GM23338 (cell line): Measurements from ENCODE around the gene SAA2. TPM values are rescaled to one million over a fixed set of nuclear protein-coding genes. Genes with fewer than 3 reads are reported as not detected.

ENCODE experiments used
- ATAC-seq: fragments of 200-7000 bp; cut with Tn5 transposase; 3 replicates; pipeline ENCODE4 v1.9.1; 2020
- DNase-seq: peaks from one replicate; pipeline ENCODE4 v3.0.0-alpha.2; 2015; ENCODE audit warnings: low spot score
- H2AFZ ChIP-seq: fragments of 200-600 bp; sonication (generic); 2 replicates; pipeline ENCODE4 v1.8.0; 2016; ENCODE audit warnings: antibody characterized with exemption, mild to moderate bottlenecking, moderate library complexity
- H3F3A ChIP-seq: fragments of 200-600 bp; sonication (generic); replicated peaks from 2 replicates; pipeline ENCODE4 v1.8.0; 2017; ENCODE audit warnings: antibody characterized with exemption, mixed run types, low read depth
- H3K27ac ChIP-seq: fragments of 200-600 bp; sonication (generic); 2 replicates; pipeline ENCODE4 v1.6.1; 2016; ENCODE audit warnings: low read depth
- H3K27me3 ChIP-seq: fragments of 200-600 bp; sonication (generic); 2 replicates; pipeline ENCODE4 v1.8.0; 2016; ENCODE audit warnings: mild to moderate bottlenecking, mixed run types, moderate library complexity; ENCODE audit not compliant: insufficient read depth
- H3K36me3 ChIP-seq: fragments of 200-600 bp; sonication (generic); 2 replicates; pipeline ENCODE4 v1.8.0; 2016; ENCODE audit warnings: mild to moderate bottlenecking; ENCODE audit not compliant: insufficient read depth
- H3K4me1 ChIP-seq: fragments of 200-600 bp; sonication (generic); 2 replicates; pipeline ENCODE4 v1.8.0; 2016; ENCODE audit warnings: mild to moderate bottlenecking, moderate library complexity; ENCODE audit not compliant: insufficient read depth
- H3K4me2 ChIP-seq: fragments of 200-600 bp; sonication (generic); 2 replicates; pipeline ENCODE4 v1.7.1; 2017; ENCODE audit warnings: mixed run types
- H3K4me3 ChIP-seq: fragments of 200-600 bp; sonication (generic); 2 replicates; pipeline ENCODE4 v1.6.1; 2016; ENCODE audit warnings: mixed run types
- H3K79me2 ChIP-seq: fragments of 200-600 bp; sonication (generic); replicated peaks from 2 replicates; pipeline ENCODE4 v1.8.0; 2017; ENCODE audit warnings: mild to moderate bottlenecking; ENCODE audit not compliant: insufficient read depth
- H3K9me2 ChIP-seq: fragments of 200-600 bp; sonication (generic); 2 replicates; pipeline ENCODE4 v1.8.0; 2017; ENCODE audit not compliant: insufficient read depth
- H4K20me1 ChIP-seq: fragments of 200-600 bp; sonication (generic); replicated peaks from 2 replicates; pipeline ENCODE4 v1.8.0; 2017; ENCODE audit warnings: mild to moderate bottlenecking; ENCODE audit not compliant: insufficient read depth
- H3K27ac Mint-ChIP-seq: 2 replicates; pipeline ENCODE4 v1.8.0; 2020; ENCODE audit warnings: inconsistent platforms, mild to moderate bottlenecking, moderate library complexity, mixed read lengths
- H3K27me3 Mint-ChIP-seq: 3 replicates; pipeline ENCODE4 v1.8.0; 2022; ENCODE audit warnings: low read depth, mild to moderate bottlenecking, moderate library complexity, mixed read lengths, inconsistent platforms; ENCODE audit not compliant: insufficient read depth, poor library complexity
- H3K36me3 Mint-ChIP-seq: 3 replicates; pipeline ENCODE4 v1.8.0; 2021; ENCODE audit warnings: low read depth, mild to moderate bottlenecking, inconsistent platforms, moderate library complexity, mixed read lengths
- H3K4me1 Mint-ChIP-seq: 3 replicates; pipeline ENCODE4 v1.8.0; 2020; ENCODE audit warnings: mild to moderate bottlenecking, inconsistent platforms, mixed read lengths
- H3K4me3 Mint-ChIP-seq: 3 replicates; pipeline ENCODE4 v1.8.0; 2021; ENCODE audit warnings: moderate library complexity, mild to moderate bottlenecking, inconsistent platforms, mixed read lengths
- H3K9me3 Mint-ChIP-seq: 3 replicates; pipeline ENCODE4 v1.8.0; 2020; ENCODE audit warnings: moderate library complexity, mild to moderate bottlenecking, inconsistent platforms, mixed read lengths
- ETS1 ChIP-seq: IDR thresholded peaks from 2 replicates; pipeline ENCODE4 v1.6.1; 2016; ENCODE audit warnings: antibody characterized with exemption
- EZH2 ChIP-seq: fragments of 200-600 bp; sonication (generic); IDR thresholded peaks from one replicate; pipeline ENCODE4 v1.8.0; 2017; ENCODE audit warnings: antibody characterized with exemption, mild to moderate bottlenecking, low read depth; ENCODE audit not compliant: unreplicated experiment
- EZH2phosphoT487 ChIP-seq: fragments of 200-600 bp; sonication (generic); IDR thresholded peaks from one replicate; pipeline ENCODE4 v1.8.1; 2018; ENCODE audit warnings: antibody characterized with exemption; ENCODE audit not compliant: unreplicated experiment
- JUNB ChIP-seq: IDR thresholded peaks from one replicate; pipeline ENCODE4 v1.6.1; 2016; ENCODE audit warnings: antibody characterized with exemption; ENCODE audit not compliant: unreplicated experiment
- NANOG ChIP-seq: IDR thresholded peaks from 2 replicates; pipeline ENCODE4 v1.6.1; 2016; ENCODE audit warnings: antibody characterized with exemption, borderline replicate concordance
- REST ChIP-seq: IDR thresholded peaks from one replicate; pipeline ENCODE4 v1.6.1; 2018; ENCODE audit warnings: antibody characterized with exemption; ENCODE audit not compliant: unreplicated experiment
- STAT1 ChIP-seq: IDR thresholded peaks from one replicate; pipeline ENCODE4 v1.6.1; 2016; ENCODE audit warnings: antibody characterized with exemption; ENCODE audit not compliant: unreplicated experiment
- ZNF114 ChIP-seq: fragments of 250-450 bp; sonication (Bioruptor Pico); IDR thresholded peaks from 2 replicates; pipeline ENCODE4 v1.5.0; 2020; ENCODE audit warnings: mild to moderate bottlenecking, moderate library complexity
- ZNF331 ChIP-seq: fragments of 250-450 bp; sonication (Bioruptor Pico); IDR thresholded peaks from 2 replicates; pipeline ENCODE4 v1.5.0; 2020; ENCODE audit warnings: low read depth, mild to moderate bottlenecking, moderate library complexity
- polyA plus RNA-seq: library from polyadenylated mRNA; unstranded; fragments of >200 nt; fragmentation: Nextera tagmentation; extraction: Ambion mirVana; gene quantifications from 2 replicates; pipeline ENCODE4 v1.2.1, GENCODE V29; 2016
- total RNA-seq: library from RNA; depleted of rRNA; stranded (reverse); fragments of >200 nt; shearing (Covaris generic); gene quantifications from 2 replicates; pipeline ENCODE4 v1.2.3, GENCODE V29; 2014
- TF ChIP-seq, protein P1 (sequence below): fragments of 250-450 bp; sonication (Bioruptor Pico); IDR thresholded peaks from 2 replicates; pipeline ENCODE4 v1.5.0; 2020; ENCODE audit warnings: mild to moderate bottlenecking, moderate library complexity

Gene SAA2
- total and polyA plus RNA-seq, 2 experiments from 2014 or later: not detected

DNA sequence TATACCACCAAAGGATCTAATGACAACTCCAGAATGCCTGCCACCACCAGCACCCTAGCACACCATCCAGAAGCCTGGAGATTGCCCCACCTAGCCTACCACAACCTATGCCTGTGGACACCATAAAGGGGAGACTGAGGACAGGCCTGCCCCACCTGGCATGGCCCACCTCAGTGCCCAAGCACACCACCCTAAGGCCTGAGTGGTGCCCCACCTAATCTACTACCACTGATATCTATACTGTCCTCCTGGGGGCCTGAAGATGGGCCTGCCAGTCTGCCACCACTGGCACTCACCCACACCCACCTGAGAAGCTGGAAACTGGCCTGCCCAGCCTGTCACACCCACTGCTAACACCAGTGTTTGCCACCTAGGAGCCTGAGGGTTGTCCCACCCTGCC lies 43.7 kb downstream of the SAA2 start (continued):
- TF ChIP-seq REST: no peak
- no peak for TF ChIP-seq NANOG
- TF ChIP-seq EZH2: no peak
- TF ChIP-seq STAT1: no peak

DNA sequence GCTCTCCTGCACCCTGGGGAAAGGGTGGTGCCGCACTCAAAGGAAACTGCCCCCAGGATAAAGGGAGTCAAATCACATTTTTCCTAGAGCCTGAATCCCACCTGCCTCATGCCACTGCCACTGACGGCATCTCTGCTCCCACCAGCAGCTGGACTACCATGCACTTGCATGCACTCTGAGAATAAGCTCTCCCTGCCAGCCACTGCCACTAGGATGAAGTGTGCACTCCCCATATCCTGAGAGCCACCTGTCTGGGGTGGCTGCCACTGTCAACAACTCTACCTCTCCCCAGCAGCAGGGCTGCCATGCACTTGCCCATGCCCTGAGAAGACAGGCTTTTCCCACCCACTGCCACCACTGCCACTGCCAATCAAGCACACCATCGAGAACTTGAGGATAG lies 44.2 kb downstream of the SAA2 start:
- no peak overlapping the region for H3K27ac Mint-ChIP-seq
- Histone ChIP-seq H3K79me2 (no peaks in the 10 kb centered on the region), H3K9me2 (no peaks in the 10 kb centered on the region), H3K27ac (no peak overlapping the region), H4K20me1 (no peaks in the 10 kb centered on the region), H3K4me2 (no peak overlapping the region), H3K4me1 (no peaks in the 10 kb centered on the region), H3F3A (no peaks in the 10 kb centered on the region), H2AFZ (peak overlapping the region; percentile 84), H3K36me3 (no peaks in the 10 kb centered on the region), H3K4me3 (no peak overlapping the region), H3K27me3 (peaks cover 10% of the 10 kb centered on the region)
- no peaks in the 10 kb centered on the region for H3K4me1 Mint-ChIP-seq
- 0 out of 3 replicates have a peak, but pooled peaks cover 2% of the 10 kb centered on the region for H3K9me3 Mint-ChIP-seq
- ATAC-seq (no peak; the same call in 2 of the 3 replicates), DNase-seq (no peak)
- H3K27me3 Mint-ChIP-seq: peaks cover 3% of the 10 kb centered on the region
- H3K36me3 Mint-ChIP-seq: no peaks in the 10 kb centered on the region
- H3K4me3 Mint-ChIP-seq: no peak overlapping the region
- TF ChIP-seq, protein P1, sequence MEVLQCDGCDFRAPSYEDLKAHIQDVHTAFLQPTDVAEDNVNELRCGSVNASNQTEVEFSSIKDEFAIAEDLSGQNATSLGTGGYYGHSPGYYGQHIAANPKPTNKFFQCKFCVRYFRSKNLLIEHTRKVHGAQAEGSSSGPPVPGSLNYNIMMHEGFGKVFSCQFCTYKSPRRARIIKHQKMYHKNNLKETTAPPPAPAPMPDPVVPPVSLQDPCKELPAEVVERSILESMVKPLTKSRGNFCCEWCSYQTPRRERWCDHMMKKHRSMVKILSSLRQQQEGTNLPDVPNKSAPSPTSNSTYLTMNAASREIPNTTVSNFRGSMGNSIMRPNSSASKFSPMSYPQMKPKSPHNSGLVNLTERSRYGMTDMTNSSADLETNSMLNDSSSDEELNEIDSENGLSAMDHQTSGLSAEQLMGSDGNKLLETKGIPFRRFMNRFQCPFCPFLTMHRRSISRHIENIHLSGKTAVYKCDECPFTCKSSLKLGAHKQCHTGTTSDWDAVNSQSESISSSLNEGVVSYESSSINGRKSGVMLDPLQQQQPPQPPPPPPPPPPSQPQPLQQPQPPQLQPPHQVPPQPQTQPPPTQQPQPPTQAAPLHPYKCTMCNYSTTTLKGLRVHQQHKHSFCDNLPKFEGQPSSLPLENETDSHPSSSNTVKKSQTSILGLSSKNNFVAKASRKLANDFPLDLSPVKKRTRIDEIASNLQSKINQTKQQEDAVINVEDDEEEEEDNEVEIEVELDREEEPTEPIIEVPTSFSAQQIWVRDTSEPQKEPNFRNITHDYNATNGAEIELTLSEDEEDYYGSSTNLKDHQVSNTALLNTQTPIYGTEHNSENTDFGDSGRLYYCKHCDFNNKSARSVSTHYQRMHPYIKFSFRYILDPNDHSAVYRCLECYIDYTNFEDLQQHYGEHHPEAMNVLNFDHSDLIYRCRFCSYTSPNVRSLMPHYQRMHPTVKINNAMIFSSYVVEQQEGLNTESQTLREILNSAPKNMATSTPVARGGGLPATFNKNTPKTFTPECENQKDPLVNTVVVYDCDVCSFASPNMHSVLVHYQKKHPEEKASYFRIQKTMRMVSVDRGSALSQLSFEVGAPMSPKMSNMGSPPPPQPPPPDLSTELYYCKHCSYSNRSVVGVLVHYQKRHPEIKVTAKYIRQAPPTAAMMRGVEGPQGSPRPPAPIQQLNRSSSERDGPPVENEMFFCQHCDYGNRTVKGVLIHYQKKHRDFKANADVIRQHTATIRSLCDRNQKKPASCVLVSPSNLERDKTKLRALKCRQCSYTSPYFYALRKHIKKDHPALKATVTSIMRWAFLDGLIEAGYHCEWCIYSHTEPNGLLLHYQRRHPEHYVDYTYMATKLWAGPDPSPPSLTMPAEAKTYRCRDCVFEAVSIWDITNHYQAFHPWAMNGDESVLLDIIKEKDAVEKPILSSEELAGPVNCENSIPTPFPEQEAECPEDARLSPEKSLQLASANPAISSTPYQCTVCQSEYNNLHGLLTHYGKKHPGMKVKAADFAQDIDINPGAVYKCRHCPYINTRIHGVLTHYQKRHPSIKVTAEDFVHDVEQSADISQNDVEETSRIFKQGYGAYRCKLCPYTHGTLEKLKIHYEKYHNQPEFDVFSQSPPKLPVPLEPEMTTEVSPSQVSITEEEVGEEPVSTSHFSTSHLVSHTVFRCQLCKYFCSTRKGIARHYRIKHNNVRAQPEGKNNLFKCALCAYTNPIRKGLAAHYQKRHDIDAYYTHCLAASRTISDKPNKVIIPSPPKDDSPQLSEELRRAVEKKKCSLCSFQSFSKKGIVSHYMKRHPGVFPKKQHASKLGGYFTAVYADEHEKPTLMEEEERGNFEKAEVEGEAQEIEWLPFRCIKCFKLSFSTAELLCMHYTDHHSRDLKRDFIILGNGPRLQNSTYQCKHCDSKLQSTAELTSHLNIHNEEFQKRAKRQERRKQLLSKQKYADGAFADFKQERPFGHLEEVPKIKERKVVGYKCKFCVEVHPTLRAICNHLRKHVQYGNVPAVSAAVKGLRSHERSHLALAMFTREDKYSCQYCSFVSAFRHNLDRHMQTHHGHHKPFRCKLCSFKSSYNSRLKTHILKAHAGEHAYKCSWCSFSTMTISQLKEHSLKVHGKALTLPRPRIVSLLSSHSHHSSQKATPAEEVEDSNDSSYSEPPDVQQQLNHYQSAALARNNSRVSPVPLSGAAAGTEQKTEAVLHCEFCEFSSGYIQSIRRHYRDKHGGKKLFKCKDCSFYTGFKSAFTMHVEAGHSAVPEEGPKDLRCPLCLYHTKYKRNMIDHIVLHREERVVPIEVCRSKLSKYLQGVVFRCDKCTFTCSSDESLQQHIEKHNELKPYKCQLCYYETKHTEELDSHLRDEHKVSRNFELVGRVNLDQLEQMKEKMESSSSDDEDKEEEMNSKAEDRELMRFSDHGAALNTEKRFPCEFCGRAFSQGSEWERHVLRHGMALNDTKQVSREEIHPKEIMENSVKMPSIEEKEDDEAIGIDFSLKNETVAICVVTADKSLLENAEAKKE (CRISPR knock-in tag): no peak
- TF ChIP-seq REST (no peak), EZH2phosphoT487 (no peak), JUNB (no peak), ZNF114 (CRISPR knock-in tag) (no peak), STAT1 (no peak), ETS1 (no peak), EZH2 (no peak), ZNF331 (CRISPR knock-in tag) (no peak)
